Loucy (cell line): ENCODE measurements around the gene UBE2D1.
A peak's percentile ranks its signal among the peaks of the same experiment; 100 is the strongest.

Experiments used
- H2AFZ ChIP-seq: fragments of 200-600 bp; sonication (generic); 2 replicates; pipeline ENCODE4 v1.6.0; 2016; ENCODE audit warnings: antibody characterized with exemption, mild to moderate bottlenecking, low read length, moderate library complexity
- H3F3A ChIP-seq: fragments of 200-600 bp; 2 replicates; pipeline ENCODE4 v1.6.0; 2016; ENCODE audit warnings: antibody characterized with exemption, low read depth, mild to moderate bottlenecking
- H3K27me3 ChIP-seq: fragments of 200-600 bp; sonication (generic); 2 replicates; pipeline ENCODE4 v1.6.1; 2014; ENCODE audit warnings: low read length, mild to moderate bottlenecking; ENCODE audit not compliant: insufficient read depth, poor library complexity, severe bottlenecking
- H3K36me3 ChIP-seq: fragments of 200-600 bp; sonication (generic); 2 replicates; pipeline ENCODE4 v1.6.1; 2016; ENCODE audit warnings: low read length; ENCODE audit not compliant: insufficient read depth
- H3K4me1 ChIP-seq: fragments of 200-600 bp; sonication (generic); 2 replicates; pipeline ENCODE4 v1.5.1; 2014; ENCODE audit warnings: low read length, mild to moderate bottlenecking; ENCODE audit not compliant: insufficient read depth, poor library complexity, severe bottlenecking
- H3K4me2 ChIP-seq: fragments of 200-600 bp; sonication (generic); 2 replicates; pipeline ENCODE4 v1.6.0; 2014; ENCODE audit warnings: antibody characterized with exemption, low read length, low read depth, mild to moderate bottlenecking; ENCODE audit not compliant: poor library complexity, severe bottlenecking
- H3K4me3 ChIP-seq: fragments of 200-600 bp; sonication (generic); 2 replicates; pipeline ENCODE4 v1.5.1; 2014; ENCODE audit warnings: low read length, mild to moderate bottlenecking, mixed read lengths; ENCODE audit not compliant: poor library complexity, severe bottlenecking
- H3K79me2 ChIP-seq: fragments of 200-600 bp; sonication (generic); 2 replicates; pipeline ENCODE4 v1.6.1; 2014; ENCODE audit warnings: low read length; ENCODE audit not compliant: insufficient read depth
- H3K9ac ChIP-seq: fragments of 200-600 bp; sonication (generic); 2 replicates; pipeline ENCODE4 v1.6.0; 2014; ENCODE audit warnings: mild to moderate bottlenecking, low read depth, low read length, moderate library complexity; ENCODE audit not compliant: poor library complexity, severe bottlenecking
- H3K9me2 ChIP-seq: fragments of 200-600 bp; sonication (generic); replicated peaks from 2 replicates; pipeline ENCODE4 v1.6.1; 2016; ENCODE audit warnings: low read depth, low read length, mixed read lengths
- H3K9me3 ChIP-seq: fragments of 200-600 bp; sonication (generic); 2 replicates; pipeline ENCODE4 v1.6.1; 2014; ENCODE audit warnings: mild to moderate bottlenecking, antibody characterized with exemption, low read length, low read depth; ENCODE audit not compliant: insufficient read depth
- H4K20me1 ChIP-seq: fragments of 200-600 bp; sonication (generic); 2 replicates; pipeline ENCODE4 v1.6.0; 2014; ENCODE audit warnings: antibody characterized with exemption, low read length, mild to moderate bottlenecking; ENCODE audit not compliant: insufficient read depth, poor library complexity, severe bottlenecking
- EZH2phosphoT487 ChIP-seq: fragments of 200-600 bp; IDR thresholded peaks from 2 replicates; pipeline ENCODE4 v1.6.1; 2018; ENCODE audit warnings: antibody characterized with exemption, mild to moderate bottlenecking, moderate library complexity, borderline replicate concordance
- TF ChIP-seq, protein P1 (sequence below): fragments of 200-600 bp; sonication (generic); conservative IDR thresholded peaks from 2 replicates; pipeline ENCODE4 v1.5.1; 2014; ENCODE audit warnings: mild to moderate bottlenecking, antibody characterized with exemption, low read length

UBE2D1 gene

DNA sequence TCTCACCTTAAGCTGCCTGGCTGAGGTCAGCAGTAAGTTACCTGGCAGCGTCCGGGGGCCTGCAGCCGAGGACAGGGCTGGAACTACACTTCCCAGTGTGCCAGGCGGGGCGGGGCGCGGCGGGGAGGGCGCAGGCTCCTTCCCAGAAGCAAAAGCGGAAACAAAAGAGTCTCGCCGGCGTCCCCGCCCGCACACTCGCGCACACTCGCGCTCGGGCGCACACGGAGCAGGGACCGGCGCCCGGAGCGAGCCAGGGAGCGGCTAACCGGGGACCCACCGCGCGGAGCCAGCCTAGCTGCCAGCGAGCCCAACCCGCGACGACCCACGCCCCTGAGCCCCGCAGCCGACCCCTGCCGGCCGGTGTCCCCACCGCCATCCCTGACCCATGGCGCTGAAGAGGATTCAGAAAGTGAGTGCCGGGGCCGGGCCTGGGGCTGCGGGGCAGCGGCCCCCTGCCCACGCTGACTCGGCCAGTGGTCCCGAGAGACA is at the start of gene UBE2D1:
Gene UBE2D1, plus strand, starts transcription at position 190 of the 489 bp plus-strand sequence. Its CDS starts 196 bp downstream, at position 386.
- peak within 1 kb of the TSS; percentile 90 for H3K4me3 ChIP-seq
- no peaks in the 10 kb centered on the region for H3K36me3 ChIP-seq
- no peaks in the 10 kb centered on the region for H3K9me3 ChIP-seq
- no peaks in the 10 kb centered on the region for H3K9me2 ChIP-seq
- H4K20me1 ChIP-seq, result peaks cover 26% of the 10 kb centered on the region
- H3F3A ChIP-seq, result no peaks in the 10 kb centered on the region
- peak within 1 kb of the TSS; percentile 88 for H2AFZ ChIP-seq
- TF ChIP-seq EZH2phosphoT487, result no peak
- TF ChIP-seq, protein P1, sequence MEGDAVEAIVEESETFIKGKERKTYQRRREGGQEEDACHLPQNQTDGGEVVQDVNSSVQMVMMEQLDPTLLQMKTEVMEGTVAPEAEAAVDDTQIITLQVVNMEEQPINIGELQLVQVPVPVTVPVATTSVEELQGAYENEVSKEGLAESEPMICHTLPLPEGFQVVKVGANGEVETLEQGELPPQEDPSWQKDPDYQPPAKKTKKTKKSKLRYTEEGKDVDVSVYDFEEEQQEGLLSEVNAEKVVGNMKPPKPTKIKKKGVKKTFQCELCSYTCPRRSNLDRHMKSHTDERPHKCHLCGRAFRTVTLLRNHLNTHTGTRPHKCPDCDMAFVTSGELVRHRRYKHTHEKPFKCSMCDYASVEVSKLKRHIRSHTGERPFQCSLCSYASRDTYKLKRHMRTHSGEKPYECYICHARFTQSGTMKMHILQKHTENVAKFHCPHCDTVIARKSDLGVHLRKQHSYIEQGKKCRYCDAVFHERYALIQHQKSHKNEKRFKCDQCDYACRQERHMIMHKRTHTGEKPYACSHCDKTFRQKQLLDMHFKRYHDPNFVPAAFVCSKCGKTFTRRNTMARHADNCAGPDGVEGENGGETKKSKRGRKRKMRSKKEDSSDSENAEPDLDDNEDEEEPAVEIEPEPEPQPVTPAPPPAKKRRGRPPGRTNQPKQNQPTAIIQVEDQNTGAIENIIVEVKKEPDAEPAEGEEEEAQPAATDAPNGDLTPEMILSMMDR, result no peak
- H3K4me1 ChIP-seq, result peaks cover 27% of the 10 kb centered on the region
- H3K79me2 ChIP-seq, result peaks cover 30% of the 10 kb centered on the region
- H3K27me3 ChIP-seq, result no peaks in the 10 kb centered on the region
- peak within 1 kb of the TSS; percentile 75 for H3K9ac ChIP-seq
- H3K4me2 ChIP-seq, result peak within 1 kb of the TSS; percentile 98

DNA sequence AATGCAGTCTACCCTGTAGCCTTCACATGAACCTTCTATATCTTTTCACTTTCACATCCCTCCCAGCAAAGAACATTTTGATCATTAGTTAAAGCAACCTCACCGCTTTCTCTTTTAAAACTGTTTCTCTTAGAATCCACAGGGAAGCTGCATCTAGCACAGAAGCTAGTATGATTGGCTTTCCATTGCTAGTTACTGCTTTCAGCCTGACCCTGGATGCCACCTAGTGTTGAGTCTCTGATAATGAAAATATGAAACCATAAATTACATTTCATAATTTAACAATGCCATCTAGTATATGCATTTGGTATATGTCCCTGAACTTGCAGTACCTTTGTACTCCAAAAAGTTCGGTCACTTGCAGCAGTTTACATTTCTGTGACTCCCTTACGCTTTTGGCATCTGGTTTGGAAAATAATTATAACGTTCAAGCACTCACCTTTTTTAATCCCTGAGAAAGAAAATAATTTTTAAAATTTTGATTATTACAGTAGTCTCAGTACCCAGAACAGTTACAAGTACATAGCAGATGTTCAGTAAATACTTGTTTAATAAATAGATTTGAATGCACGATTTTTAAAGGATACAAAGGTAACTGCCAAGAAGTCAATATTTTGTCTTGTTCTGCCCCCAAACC is 43.1 kb upstream of the UBE2D1 start:
- Histone ChIP-seq H3F3A (no peaks in the 10 kb centered on the region), H3K9ac (no peak overlapping the region), H3K36me3 (no peaks in the 10 kb centered on the region), H3K4me2 (no peak overlapping the region), H3K27me3 (no peaks in the 10 kb centered on the region), H3K4me3 (no peak overlapping the region), H3K4me1 (no peaks in the 10 kb centered on the region), H3K9me2 (no peaks in the 10 kb centered on the region), H2AFZ (no peak overlapping the region), H3K79me2 (no peaks in the 10 kb centered on the region), H4K20me1 (no peaks in the 10 kb centered on the region), H3K9me3 (no peaks in the 10 kb centered on the region)
- no peak for TF ChIP-seq EZH2phosphoT487
- TF ChIP-seq, protein P1, result peak; percentile 84

DNA sequence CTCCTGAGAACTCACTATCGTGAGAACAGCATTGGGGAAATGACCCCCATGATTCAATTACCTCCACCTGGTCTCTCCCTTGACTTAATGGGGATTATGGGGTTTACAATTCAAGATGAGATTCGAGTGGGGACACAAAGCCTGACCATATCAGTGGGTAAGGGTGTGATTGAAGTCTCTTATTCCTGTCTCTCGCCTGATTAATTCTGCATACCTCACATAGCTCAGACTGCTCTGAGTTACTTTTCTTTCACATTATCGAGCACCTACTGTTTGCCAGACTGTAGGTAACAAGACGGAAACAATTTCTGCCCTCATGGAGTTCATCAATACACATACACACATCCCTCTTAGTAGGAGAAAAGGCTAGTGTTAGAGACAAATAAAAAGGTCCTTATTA is 40.8 kb upstream of the UBE2D1 start:
- no peak overlapping the region for H3K9ac ChIP-seq
- no peak for TF ChIP-seq EZH2phosphoT487
- TF ChIP-seq, protein P1, result no peak
- no peaks in the 10 kb centered on the region for H3F3A ChIP-seq
- no peak overlapping the region for H3K4me3 ChIP-seq
- H2AFZ ChIP-seq, result no peak overlapping the region
- H4K20me1 ChIP-seq, result no peaks in the 10 kb centered on the region
- no peak overlapping the region for H3K4me2 ChIP-seq
- H3K36me3 ChIP-seq, result no peaks in the 10 kb centered on the region
- H3K9me3 ChIP-seq, result no peaks in the 10 kb centered on the region
- H3K9me2 ChIP-seq, result no peaks in the 10 kb centered on the region
- H3K79me2 ChIP-seq, result no peaks in the 10 kb centered on the region
- no peaks in the 10 kb centered on the region for H3K4me1 ChIP-seq
- no peaks in the 10 kb centered on the region for H3K27me3 ChIP-seq
